Motor neuron (in vitro differentiated cells): ENCODE data around the gene APOBEC4. TPM values are rescaled to one million over a fixed set of nuclear protein-coding genes. Genes with fewer than 3 reads are reported as not detected.
A peak's percentile ranks its signal among the peaks of the same experiment; 100 is the strongest.

Experiments used
- ATAC-seq, 8 experiments: fragments of 200-7000 bp; cut with Tn5 transposase; replicated peaks in 6 of 8; 2 replicates each; pipeline ENCODE4 v1.8.0; 2021; ENCODE audit warnings: mild to moderate bottlenecking in 8 of 8, moderate library complexity in 8 of 8
- H3K27ac ChIP-seq, 2 donors: fragments of 250-450 bp; sonication (Bioruptor Pico); 2 replicates each; pipeline ENCODE4 v1.9.0; 2021; ENCODE audit warnings: antibody characterized with exemption in 2 of 2, mild to moderate bottlenecking in 2 of 2, moderate library complexity in 1 of 2
- H3K4me1 ChIP-seq, 2 donors: fragments of 250-450 bp; sonication (Bioruptor Pico); replicated peaks in 1 of 2; 2 replicates each; pipeline ENCODE4 v1.6.1; 2021; ENCODE audit warnings: antibody characterized with exemption in 2 of 2, mild to moderate bottlenecking in 2 of 2, moderate library complexity in 1 of 2
- H3K4me3 ChIP-seq, 5 donors: fragments of 250-450 bp; sonication (Bioruptor Pico); 2 replicates each; pipeline ENCODE4 v1.9.0; 2021; ENCODE audit warnings: antibody characterized with exemption in 5 of 5, mild to moderate bottlenecking in 5 of 5, moderate library complexity in 4 of 5
- WGBS, 10 experiments: fragments of 450-650 bp; shearing (Covaris generic); methylation state at CpG; one replicate each; pipeline ENCODE4 v1.0.0; 2022; 5-methylcytosine and 5-hydroxymethylcytosine counted together
- in situ Hi-C, 9 experiments: fragments of 400-800 bp; cut with MboI; loops; one replicate each; pipeline ENCODE4 v1.15.0; 2021; ENCODE audit warnings: low sequenced_read_pairs in 9 of 9, low pct_unique_long_range_greater_than_20kb in 2 of 9; ENCODE audit not compliant: unreplicated experiment in 9 of 9
- total RNA-seq, 8 experiments: library from RNA; unstranded; fragments of 300-600 nt; gene quantifications; 2 replicates each; pipeline versions ENCODE4 v1.2.3 to v1.2.4, GENCODE V29; 2022

APOBEC4 gene, protein sequence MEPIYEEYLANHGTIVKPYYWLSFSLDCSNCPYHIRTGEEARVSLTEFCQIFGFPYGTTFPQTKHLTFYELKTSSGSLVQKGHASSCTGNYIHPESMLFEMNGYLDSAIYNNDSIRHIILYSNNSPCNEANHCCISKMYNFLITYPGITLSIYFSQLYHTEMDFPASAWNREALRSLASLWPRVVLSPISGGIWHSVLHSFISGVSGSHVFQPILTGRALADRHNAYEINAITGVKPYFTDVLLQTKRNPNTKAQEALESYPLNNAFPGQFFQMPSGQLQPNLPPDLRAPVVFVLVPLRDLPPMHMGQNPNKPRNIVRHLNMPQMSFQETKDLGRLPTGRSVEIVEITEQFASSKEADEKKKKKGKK
- total RNA-seq: 1 to 10 TPM in 6 of 8 experiments, under 1 TPM in 2; 0.42 to 7.2 (median 1.4) TPM

GRCh38 chr1:183652547-183653461 is at the start of gene APOBEC4:
Gene APOBEC4, minus strand, starts transcription at chr1:183653316. Its CDS starts 4,535 bp downstream, at chr1:183648781.
- ATAC-seq: peak in 4 of 8 experiments; percentile 15 to 84 (median 77)
- in situ Hi-C loops: loop anchor here in 6 of 9 experiments (25.0 kb wide), 1 partner anchor 259 kb away; no protein-coding TSS in a partner anchor
- Histone ChIP-seq H3K4me3 (no peak within 1 kb of the TSS), H3K4me1 (no peaks in the 10 kb centered on the region), H3K27ac (no peak within 1 kb of the TSS)
- WGBS, 10 experiments: 41 to 94% (median 59%) methylated on average over 1 to 5 of the region's 5 CpGs

DNA sequence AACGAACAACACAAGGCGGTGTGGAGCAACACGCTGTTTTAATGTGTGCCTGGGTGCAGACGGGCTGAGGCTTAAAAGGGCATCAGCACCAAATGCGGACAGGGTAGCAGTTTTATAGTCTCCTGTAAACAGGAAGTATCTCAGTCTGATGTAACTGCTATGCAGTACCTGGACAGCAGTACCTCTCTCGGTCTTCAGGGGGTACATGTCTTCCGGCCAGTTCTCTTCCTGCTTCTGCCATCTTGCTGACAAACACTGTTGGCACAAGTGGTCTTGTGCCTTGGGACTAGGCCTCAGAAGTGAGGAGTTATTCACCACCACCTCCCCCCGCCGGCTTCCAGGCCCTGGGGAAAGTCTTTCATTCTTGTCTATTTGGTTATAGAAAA is 49.7 kb upstream of the APOBEC4 start:
- no peak overlapping the region for H3K27ac ChIP-seq
- 60 to 100% (median 98%) methylated on average over 1 to 9 of the region's 9 CpGs; no CpG with 5 or more reads in 3 of the 10 experiments for WGBS, 10 experiments
- ATAC-seq: no peak
- no peak overlapping the region for H3K4me3 ChIP-seq
- H3K4me1 ChIP-seq: peaks cover 18% of the 10 kb centered on the region in 2 donors
- in situ Hi-C loops: no loop called here

DNA sequence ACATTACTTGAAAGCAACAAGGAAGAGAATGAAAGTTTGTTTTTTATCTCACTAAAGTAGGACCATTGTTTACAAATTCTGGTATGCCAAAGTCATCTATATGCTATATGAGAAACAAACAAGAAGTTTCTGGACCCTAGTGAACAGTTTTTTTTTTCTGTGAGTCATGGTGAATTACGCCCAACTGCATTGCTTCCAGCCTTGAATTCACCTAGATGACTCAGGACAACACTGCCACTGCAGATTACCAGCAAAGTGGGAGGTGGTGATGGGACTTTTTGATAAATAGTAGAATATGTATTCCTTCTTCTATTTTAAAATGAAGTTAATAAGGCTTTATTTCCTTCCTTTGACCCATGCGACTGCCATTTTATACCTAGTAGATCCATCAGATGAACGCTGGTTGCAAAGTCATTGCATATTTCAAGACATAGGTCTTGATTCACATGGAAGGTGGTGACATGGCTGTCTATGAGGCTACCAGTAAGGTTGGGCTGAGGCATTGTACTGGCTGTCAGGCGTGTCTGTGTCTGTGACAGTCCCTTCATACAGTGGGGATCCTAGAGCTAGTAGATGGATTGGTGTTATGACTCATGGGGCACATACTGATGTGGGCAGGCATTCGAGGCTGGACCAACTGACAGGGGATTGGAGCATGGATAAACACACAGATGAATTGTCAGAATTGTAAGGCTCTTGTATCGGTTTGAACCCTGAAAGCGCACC is 49.1 kb upstream of the APOBEC4 start:
- in situ Hi-C loops: no loop called here
- Histone ChIP-seq H3K4me1 (peaks cover 18% of the 10 kb centered on the region in 2 donors), H3K27ac (no peak overlapping the region), H3K4me3 (no peak overlapping the region)
- ATAC-seq: peak in 3 of 8 experiments; percentile 21 to 80 (median 48)
- WGBS, 10 experiments: 70 to 100% (median 90%) methylated on average over 1 to 7 of the region's 7 CpGs

DNA sequence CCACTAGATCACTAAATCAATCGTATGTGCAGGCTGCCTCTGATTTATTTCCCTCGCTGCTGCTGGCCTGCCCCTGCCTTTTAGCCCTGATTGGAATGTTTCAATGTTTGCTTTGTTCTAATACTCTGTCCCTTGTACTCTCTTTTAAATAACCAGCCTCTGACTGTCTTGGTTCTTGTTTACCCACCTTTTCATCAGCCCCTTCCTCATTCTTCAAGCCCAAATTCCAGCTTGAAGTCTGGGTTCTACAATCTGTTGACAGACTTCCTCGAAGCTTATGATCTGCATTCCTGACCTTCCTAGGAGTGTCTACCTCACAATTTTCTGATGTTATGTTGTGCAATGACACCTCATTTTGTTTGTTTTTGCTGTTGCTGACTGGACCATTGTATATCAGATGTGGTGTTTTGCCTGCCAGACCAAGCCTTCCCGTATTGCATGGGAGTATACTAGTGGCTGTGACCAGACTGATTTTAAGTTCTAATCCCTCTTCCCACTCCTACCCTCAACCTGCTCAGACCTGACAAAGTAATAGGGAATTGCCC is 46.6 kb upstream of the APOBEC4 start:
- H3K4me1 ChIP-seq: peaks cover 19 to 22% of the 10 kb centered on the region in 2 donors
- H3K27ac ChIP-seq: peak overlapping the region; percentile 55 to 75
- ATAC-seq: peak in 6 of 8 experiments; percentile 60 to 96 (median 92)
- no peak overlapping the region for H3K4me3 ChIP-seq
- in situ Hi-C loops: no loop called here
- WGBS, 10 experiments: 38 to 100% (median 65%) methylated on average over 2 to 4 of the region's 4 CpGs; no CpG with 5 or more reads in 2 of the 10 experiments

DNA sequence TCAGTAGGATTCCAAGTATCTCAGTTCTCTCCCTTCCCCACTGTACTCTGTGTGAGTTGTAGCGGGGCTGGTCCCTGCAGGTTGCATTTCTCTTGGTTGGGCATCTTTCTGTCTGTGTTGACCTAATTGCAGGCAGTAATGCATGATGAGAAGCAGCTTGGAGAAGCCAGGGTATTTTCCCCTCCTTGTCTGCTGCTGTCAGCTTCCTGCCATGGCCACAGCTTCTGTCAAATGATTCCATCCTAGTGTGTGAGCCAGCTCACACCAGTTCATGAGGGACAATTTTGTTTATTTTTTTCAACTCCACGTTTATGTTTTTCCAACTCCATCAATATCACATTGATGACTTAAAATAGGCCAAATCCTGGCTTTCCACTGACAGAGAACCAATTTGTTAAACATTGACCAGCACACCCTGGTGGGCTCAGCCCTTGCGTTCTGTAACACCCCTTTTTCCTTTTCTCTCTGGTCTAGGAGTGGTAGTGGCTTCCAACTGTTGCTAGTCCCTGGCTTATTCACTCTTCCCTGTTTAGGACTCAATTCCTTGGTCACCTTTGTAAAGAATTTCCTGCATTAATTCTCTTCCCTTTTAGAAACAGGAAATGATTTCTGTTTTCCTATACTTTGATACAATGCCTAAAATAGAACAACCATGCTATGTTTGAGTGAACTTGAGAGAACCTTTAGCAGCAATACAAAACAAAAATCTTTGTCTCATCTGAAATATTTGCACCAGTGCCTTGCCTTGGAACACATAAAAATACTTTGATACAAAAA is 44.9 kb upstream of the APOBEC4 start:
- H3K4me3 ChIP-seq: no peak overlapping the region
- 56 to 100% (median 81%) methylated on average over 1 to 3 of the region's 3 CpGs; no CpG with 5 or more reads in 1 of the 10 experiments for WGBS, 10 experiments
- peaks cover 27% of the 10 kb centered on the region in 2 donors for H3K4me1 ChIP-seq
- peak in 2 of 8 experiments; percentile 31 to 40 for ATAC-seq
- in situ Hi-C loops: no loop called here
- no peak overlapping the region for H3K27ac ChIP-seq

GRCh38 chr1:183696981-183697380 is 43.9 kb upstream of the APOBEC4 start:
- Histone ChIP-seq H3K4me1 (peaks cover 27% of the 10 kb centered on the region in 2 donors), H3K4me3 (no peak overlapping the region), H3K27ac (no peak overlapping the region)
- ATAC-seq: no peak
- in situ Hi-C loops: no loop called here
- 80 to 100% (median 94%) methylated on average over 1 to 3 of the region's 3 CpGs; no CpG with 5 or more reads in 1 of the 10 experiments for whole genome bisulfite sequencing, 10 experiments

- Histone ChIP-seq H3K27ac (no peak overlapping the region), H3K4me1 (peaks cover 19 to 20% of the 10 kb centered on the region in 2 donors), H3K4me3 (no peak overlapping the region)
- ATAC-seq: no peak
- in situ Hi-C loops: no loop called here
Measured at GRCh38 chr1:183694755-183695154, 41.6 kb upstream of the APOBEC4 start.

DNA sequence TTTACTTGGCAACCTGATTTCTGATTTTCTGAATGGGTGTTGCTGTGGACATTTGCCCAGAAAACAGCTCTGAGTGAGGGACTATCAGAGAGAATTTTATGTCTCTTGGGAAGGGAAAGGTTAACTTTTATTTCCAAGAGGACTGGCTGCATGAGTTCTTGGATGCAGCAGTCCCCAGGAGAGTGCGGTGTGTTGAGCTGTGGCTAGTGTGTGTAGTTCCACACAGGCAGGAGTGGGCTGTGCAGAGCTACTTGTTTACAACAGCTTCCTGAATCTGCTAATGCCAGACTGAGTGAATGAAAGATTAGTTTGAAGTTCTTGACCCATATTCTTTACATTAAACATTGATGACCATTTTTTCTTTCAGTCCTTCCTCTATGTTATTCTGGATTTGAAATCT is 41.0 kb upstream of the APOBEC4 start:
- peak; percentile 22 to 90 (median 60) for ATAC-seq
- in situ Hi-C loops: no loop called here
- 50 to 100% (median 94%) methylated on average over 1 of the region's 1 CpG; no CpG with 5 or more reads in 4 of the 10 experiments for WGBS, 10 experiments
- Histone ChIP-seq H3K4me1 (peaks cover 12 to 13% of the 10 kb centered on the region in 2 donors), H3K27ac (no peak overlapping the region), H3K4me3 (no peak overlapping the region)

DNA sequence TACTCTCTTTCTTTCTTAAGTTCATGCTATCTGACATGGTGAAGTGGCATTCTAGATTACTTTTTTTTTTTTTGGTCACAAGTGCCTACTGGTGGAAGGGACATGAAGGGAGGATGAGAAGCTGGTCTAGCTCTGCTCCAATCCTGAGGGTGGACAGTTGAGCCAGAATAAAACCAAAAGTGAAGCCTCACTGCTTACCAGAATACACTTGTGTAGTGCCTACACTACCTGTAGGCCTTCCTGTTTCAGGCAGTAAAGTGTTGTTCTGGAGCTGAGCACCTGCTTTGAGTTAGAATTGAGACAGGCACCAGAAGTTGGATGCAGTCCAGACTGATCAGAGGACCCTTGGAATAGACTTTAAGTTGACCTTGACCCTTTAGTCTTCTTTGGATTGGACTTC is 40.4 kb upstream of the APOBEC4 start:
- in situ Hi-C loops: no loop called here
- Histone ChIP-seq H3K27ac (no peak overlapping the region), H3K4me3 (no peak overlapping the region), H3K4me1 (peaks cover 9% of the 10 kb centered on the region in 2 donors)
- no peak for ATAC-seq

GRCh38 chr1:183689762-183690204 is 36.7 kb upstream of the APOBEC4 start:
- no peak for ATAC-seq
- Histone ChIP-seq H3K27ac (no peak overlapping the region), H3K4me1 (peaks cover 6 to 9% of the 10 kb centered on the region in 2 donors), H3K4me3 (no peak overlapping the region)
- in situ Hi-C loops: loop anchor here in 1 of 9 experiments (10.0 kb wide), 1 partner anchor 225 kb away; no protein-coding TSS in a partner anchor

DNA sequence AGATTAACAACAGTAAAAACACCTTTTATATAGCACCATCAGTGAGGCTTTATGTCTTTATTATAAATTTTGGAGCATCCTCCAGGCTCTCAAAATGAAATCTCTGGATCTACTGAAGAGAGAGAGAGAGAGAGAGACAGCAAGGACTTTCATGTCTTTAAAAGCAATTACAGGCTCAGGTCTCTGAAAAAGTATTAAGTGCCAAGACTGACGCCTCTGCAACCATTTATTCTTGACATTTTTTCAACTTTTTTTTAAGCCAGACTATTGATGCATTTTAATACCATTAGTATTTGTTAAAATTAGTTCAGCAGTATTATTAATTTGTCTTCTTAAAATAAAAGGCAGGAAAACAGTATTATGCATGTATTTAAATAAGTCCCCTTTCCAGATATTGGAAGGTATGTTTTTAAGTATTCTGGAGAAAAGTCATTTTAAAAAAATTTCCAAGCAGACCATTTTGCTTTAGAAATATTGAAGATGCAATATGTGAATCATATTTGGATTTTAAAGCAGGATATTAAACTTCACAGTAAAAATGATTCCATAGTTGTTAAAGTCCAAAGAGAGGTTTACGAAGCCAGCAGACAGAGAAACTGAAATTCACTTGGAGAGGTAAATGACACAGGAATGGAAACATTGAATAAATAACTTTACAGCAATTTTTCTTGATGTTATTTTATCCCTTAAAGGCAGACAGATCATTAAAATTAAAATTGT is 35.4 kb upstream of the APOBEC4 start:
- WGBS, 10 experiments: 69 to 100% (median 93%) methylated on average over 1 to 2 of the region's 2 CpGs
- H3K4me1 ChIP-seq: no peaks in the 10 kb centered on the region
- in situ Hi-C loops: loop anchor here in 1 of 9 experiments (10.0 kb wide), 1 partner anchor 226 kb away; no protein-coding TSS in a partner anchor
- H3K27ac ChIP-seq: no peak overlapping the region
- ATAC-seq: no peak
- no peak overlapping the region for H3K4me3 ChIP-seq
